B cell (primary cell): ENCODE results near the gene VRTN. TPM values are rescaled to one million over a fixed set of nuclear protein-coding genes. Genes with fewer than 3 reads are reported as not detected.

Experiments used
- ATAC-seq: fragments of 200-7000 bp; cut with Tn5 transposase; one replicate; pipeline ENCODE4 v1.10.0; 2021; ENCODE audit warnings: low read depth, mild to moderate bottlenecking, moderate number of reproducible peaks, moderate library complexity
- CTCF ChIA-PET: fragments of 350-600 bp; sonication (Branson Sonifier 250); formaldehyde crosslinking; loops from one replicate; lab custom pipeline; 2021; ENCODE audit warnings: antibody characterized with exemption, inconsistent platforms; lab: Charles Lee
- POLR2A ChIA-PET: fragments of 350-600 bp; sonication (Branson Sonifier 250); formaldehyde crosslinking; loops from one replicate; lab custom pipeline; 2021; ENCODE audit warnings: antibody characterized with exemption; lab: Charles Lee
- DNase-seq: peaks from one replicate; pipeline ENCODE4 v3.0.0; 2013
- H2AFZ ChIP-seq: 2 replicates; pipeline ENCODE4 v1.6.1; 2012; ENCODE audit warnings: mild to moderate bottlenecking, low read depth, low read length; ENCODE audit not compliant: insufficient read depth, poor library complexity, severe bottlenecking
- H3K27ac ChIP-seq, 2 donors: 1 replicate in 1 of 2; 2 replicates in 1 of 2; pipeline ENCODE4 v1.5.1; 2012 to 2013; ENCODE audit warnings: low read length in 2 of 2, mild to moderate bottlenecking in 2 of 2, moderate library complexity in 1 of 2
- H3K27me3 ChIP-seq, 4 experiments: fragments of 200-600 bp in 1 of 4; sonication (generic) in 1 of 4; replicated peaks in 1 of 4; 1 replicate in 2 of 4; 2 replicates in 2 of 4; pipeline versions ENCODE4 v1.6.1 to v1.7.0; 2013 to 2016; ENCODE audit warnings: low read length in 3 of 4, mild to moderate bottlenecking in 2 of 4, mixed read lengths in 1 of 4, moderate library complexity in 1 of 4; ENCODE audit not compliant: insufficient read depth in 4 of 4, control insufficient read depth in 3 of 4; ENCODE audit errors: control extremely low read depth in 1 of 4
- H3K36me3 ChIP-seq, 2 experiments: replicated peaks in 1 of 2; 1 replicate in 1 of 2; 2 replicates in 1 of 2; pipeline versions ENCODE4 v1.6.1 to v1.7.1; 2013; ENCODE audit warnings: low read length in 1 of 2; ENCODE audit not compliant: insufficient read depth in 2 of 2, control insufficient read depth in 1 of 2; ENCODE audit errors: control extremely low read depth in 1 of 2, extremely low read depth in 1 of 2
- H3K4me1 ChIP-seq, 2 donors: fragments of 200-600 bp in 1 of 2; sonication (generic) in 1 of 2; 1 replicate in 1 of 2; 2 replicates in 1 of 2; pipeline versions ENCODE4 v1.5.1 to v1.6.1; 2013 to 2017; ENCODE audit warnings: low read length in 2 of 2; ENCODE audit not compliant: control insufficient read depth in 2 of 2, insufficient read depth in 2 of 2
- H3K4me2 ChIP-seq: replicated peaks from 2 replicates; pipeline ENCODE3; 2012; ENCODE audit warnings: mild to moderate bottlenecking, low read depth, low read length; ENCODE audit not compliant: poor library complexity, severe bottlenecking
- H3K4me3 ChIP-seq, 5 experiments: fragments of 200-600 bp in 1 of 5; sonication (generic) in 1 of 5; 1 replicate in 3 of 5; 2 replicates in 2 of 5; pipeline versions ENCODE4 v1.5.1 to v1.7.0; 2011 to 2016; ENCODE audit warnings: low read length in 4 of 5, mild to moderate bottlenecking in 4 of 5, low read depth in 2 of 5, control low read depth in 1 of 5, moderate library complexity in 1 of 5; ENCODE audit not compliant: insufficient read depth in 1 of 5; ENCODE audit errors: control extremely low read depth in 1 of 5, extremely low read depth in 1 of 5
- H3K79me2 ChIP-seq: fragments of 200-600 bp; sonication (generic); one replicate; pipeline ENCODE4 v1.6.0; 2016; ENCODE audit warnings: low read length; ENCODE audit not compliant: control insufficient read depth, insufficient read depth
- H3K9ac ChIP-seq: fragments of 200-600 bp; sonication (generic); 2 replicates; pipeline ENCODE4 v1.6.1; 2017; ENCODE audit warnings: mild to moderate bottlenecking, low read length, moderate library complexity
- H3K9me3 ChIP-seq, 3 donors: one replicate each; pipeline versions ENCODE4 v1.6.1 to v1.7.1; 2013; ENCODE audit warnings: low read length in 2 of 3; ENCODE audit not compliant: control insufficient read depth in 2 of 3, insufficient read depth in 1 of 3; ENCODE audit errors: control extremely low read depth in 1 of 3
- H4K20me1 ChIP-seq: 2 replicates; pipeline ENCODE4 v1.6.0; 2012; ENCODE audit warnings: mild to moderate bottlenecking, low read length; ENCODE audit not compliant: insufficient read depth, control insufficient read depth, poor library complexity, severe bottlenecking
- H3K27ac Mint-ChIP-seq: one replicate; pipeline ENCODE4 v1.8.0; 2021; ENCODE audit warnings: mixed read lengths
- H3K27me3 Mint-ChIP-seq: one replicate; pipeline ENCODE4 v1.8.0; 2021; ENCODE audit warnings: mixed read lengths
- H3K4me1 Mint-ChIP-seq: one replicate; pipeline ENCODE4 v1.8.0; 2021; ENCODE audit warnings: mixed read lengths
- H3K4me3 Mint-ChIP-seq: one replicate; pipeline ENCODE4 v1.8.0; 2021; ENCODE audit warnings: mixed read lengths
- H3K9me3 Mint-ChIP-seq: one replicate; pipeline ENCODE4 v1.8.0; 2022; ENCODE audit warnings: mixed read lengths; ENCODE audit not compliant: insufficient read depth
- EZH2 ChIP-seq: IDR thresholded peaks from 2 replicates; pipeline ENCODE4 v1.6.1; 2012; ENCODE audit warnings: borderline replicate concordance, low read depth, mild to moderate bottlenecking, moderate library complexity, low read length; ENCODE audit not compliant: insufficient read depth, poor library complexity, severe bottlenecking
- WGBS: methylation state at CpG from one replicate; pipeline ENCODE4 v1.1.5; 2013; ENCODE audit warnings: missing lambda C conversion rate; ENCODE audit not compliant: insufficient coverage; 5-methylcytosine and 5-hydroxymethylcytosine counted together
- intact Hi-C: fragments of 100-400 bp; cut with micrococcal nuclease; formaldehyde crosslinking; loops from one replicate; pipeline ENCODE4 v1.10.0; 2022
- polyA plus RNA-seq: library from polyadenylated mRNA; depleted of rRNA; stranded (reverse); fragments of >200 nt; gene quantifications from 2 replicates; pipeline ENCODE4 v1.2.3, GENCODE V29; 2012
- total RNA-seq, 2 donors: library from RNA; stranded (reverse); fragments of 120-200 nt in 1 of 2; gene quantifications; 1 replicate in 1 of 2; 2 replicates in 1 of 2; pipeline versions ENCODE4 v1.2.3 to v1.2.4, GENCODE V29; 2013 to 2022
- TF ChIP-seq, protein P1 (sequence below): fragments of 200-600 bp; IDR thresholded peaks from one replicate; pipeline ENCODE4 v1.8.0; 2022; ENCODE audit warnings: antibody characterized with exemption, mild to moderate bottlenecking

Gene VRTN
- total and polyA plus RNA-seq, 2 donors (not counting 1 experiment from before 2014, with no cell fraction given): not detected

DNA sequence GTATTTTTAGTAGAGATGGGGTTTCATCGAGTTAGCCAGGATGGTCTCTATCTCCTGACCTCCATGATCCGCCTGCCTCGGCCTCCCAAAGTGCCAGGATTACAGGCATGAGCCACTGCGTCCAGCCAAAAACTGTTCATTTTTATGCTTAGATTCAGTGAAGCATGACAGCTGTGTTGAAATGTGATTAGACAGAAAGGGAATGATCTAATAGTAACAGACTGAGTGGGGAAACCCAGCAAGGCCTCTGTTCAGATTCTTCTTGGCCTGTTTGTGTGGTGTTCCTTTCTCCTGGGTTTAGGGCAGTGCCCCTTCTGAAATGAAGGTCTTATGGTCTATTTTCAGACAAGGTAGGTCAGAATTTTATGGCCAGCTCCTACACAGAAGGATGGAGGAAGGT, 33.7 kb upstream of the VRTN start:
- Histone ChIP-seq H3K27ac (no peak overlapping the region), H3K9ac (no peak overlapping the region), H3K4me2 (no peak overlapping the region), H3K79me2 (no peaks in the 10 kb centered on the region), H2AFZ (no peak overlapping the region), H3K4me3 (no peak overlapping the region), H4K20me1 (no peaks in the 10 kb centered on the region), H3K9me3 (no peaks in the 10 kb centered on the region), H3K4me1 (no peaks in the 10 kb centered on the region), H3K27me3 (no peaks in the 10 kb centered on the region), H3K36me3 (no peaks in the 10 kb centered on the region)
- ChIA-PET POLR2A (interaction anchor here (0.7 kb wide), 1 partner anchor 421 kb away, joined by 8 read pairs; no protein-coding TSS in a partner anchor), CTCF (no interaction called here)
- Mint-ChIP-seq H3K4me1 (no peaks in the 10 kb centered on the region), H3K9me3 (no peaks in the 10 kb centered on the region), H3K27me3 (peaks cover 4% of the 10 kb centered on the region), H3K4me3 (no peak overlapping the region), H3K27ac (no peak overlapping the region)
- intact Hi-C loops: no loop called here
- no peak for ATAC-seq
- WGBS: 91% methylated on average over 4 of the region's 4 CpGs
- DNase-seq: no peak
- TF ChIP-seq, protein P1, sequence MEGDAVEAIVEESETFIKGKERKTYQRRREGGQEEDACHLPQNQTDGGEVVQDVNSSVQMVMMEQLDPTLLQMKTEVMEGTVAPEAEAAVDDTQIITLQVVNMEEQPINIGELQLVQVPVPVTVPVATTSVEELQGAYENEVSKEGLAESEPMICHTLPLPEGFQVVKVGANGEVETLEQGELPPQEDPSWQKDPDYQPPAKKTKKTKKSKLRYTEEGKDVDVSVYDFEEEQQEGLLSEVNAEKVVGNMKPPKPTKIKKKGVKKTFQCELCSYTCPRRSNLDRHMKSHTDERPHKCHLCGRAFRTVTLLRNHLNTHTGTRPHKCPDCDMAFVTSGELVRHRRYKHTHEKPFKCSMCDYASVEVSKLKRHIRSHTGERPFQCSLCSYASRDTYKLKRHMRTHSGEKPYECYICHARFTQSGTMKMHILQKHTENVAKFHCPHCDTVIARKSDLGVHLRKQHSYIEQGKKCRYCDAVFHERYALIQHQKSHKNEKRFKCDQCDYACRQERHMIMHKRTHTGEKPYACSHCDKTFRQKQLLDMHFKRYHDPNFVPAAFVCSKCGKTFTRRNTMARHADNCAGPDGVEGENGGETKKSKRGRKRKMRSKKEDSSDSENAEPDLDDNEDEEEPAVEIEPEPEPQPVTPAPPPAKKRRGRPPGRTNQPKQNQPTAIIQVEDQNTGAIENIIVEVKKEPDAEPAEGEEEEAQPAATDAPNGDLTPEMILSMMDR: no peak
- no peak for TF ChIP-seq EZH2

DNA sequence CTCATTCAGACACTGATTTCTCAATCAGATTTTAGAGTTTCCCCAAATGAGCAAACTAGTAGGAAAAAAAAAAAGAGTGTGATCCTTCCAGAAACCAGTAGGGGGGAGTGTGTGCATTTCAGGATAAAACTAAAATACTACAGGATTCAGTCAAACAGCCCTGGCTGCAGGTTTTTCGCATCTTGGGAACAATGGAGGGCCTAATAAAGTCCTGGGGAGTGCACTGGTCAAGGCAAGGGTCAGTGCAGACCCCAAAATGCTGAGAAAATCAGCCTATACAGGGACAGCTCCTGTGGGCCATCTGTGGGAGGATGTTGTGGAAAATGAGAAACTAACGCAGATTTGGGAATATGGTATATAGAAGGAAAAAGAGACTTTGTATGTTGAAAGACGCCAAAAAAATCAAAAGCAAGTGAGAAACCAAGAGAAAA, 23.3 kb upstream of the VRTN start:
- ATAC-seq (no peak), DNase-seq (no peak)
- H3K4me1 Mint-ChIP-seq: no peaks in the 10 kb centered on the region
- intact Hi-C loops: no loop called here
- CTCF ChIA-PET: interaction anchor here (0.8 to 1.6 kb wide), 3 partner anchors 21 to 275 kb away, joined by 3 to 5 read pairs (median 4); no protein-coding TSS in a partner anchor
- Histone ChIP-seq H4K20me1 (no peaks in the 10 kb centered on the region), H2AFZ (no peak overlapping the region), H3K9me3 (no peaks in the 10 kb centered on the region), H3K36me3 (no peaks in the 10 kb centered on the region), H3K4me3 (no peak overlapping the region), H3K4me1 (no peaks in the 10 kb centered on the region), H3K79me2 (no peaks in the 10 kb centered on the region), H3K27ac (no peak overlapping the region), H3K27me3 (peaks cover 0 to 2% (median 0%) of the 10 kb centered on the region in 4 experiments), H3K9ac (no peak overlapping the region), H3K4me2 (no peak overlapping the region)
- no peaks in the 10 kb centered on the region for H3K9me3 Mint-ChIP-seq
- POLR2A ChIA-PET: no interaction called here
- no peak overlapping the region for H3K27ac Mint-ChIP-seq
- 14% methylated on average over 1 of the region's 3 CpGs for WGBS
- H3K4me3 Mint-ChIP-seq: no peak overlapping the region
- TF ChIP-seq, protein P1: peak; percentile 71
- TF ChIP-seq EZH2: no peak
- peaks cover 20% of the 10 kb centered on the region for H3K27me3 Mint-ChIP-seq
